HL-60 (cell line): ENCODE results near the gene RYR3.

Experiments
- DNase-seq, 2 experiments: peaks; one replicate each; pipeline ENCODE4 v3.0.0-alpha.2; 2010 to 2020; ENCODE audit warnings: low read depth in 1 of 2, low spot score in 1 of 2
- H3K27ac ChIP-seq: fragments of 250-450 bp; sonication (Bioruptor Pico); replicated peaks from 2 replicates; pipeline ENCODE4 v1.5.1; 2020; ENCODE audit warnings: mild to moderate bottlenecking, moderate library complexity
- H3K27me3 ChIP-seq: fragments of 250-450 bp; sonication (Bioruptor Pico); 2 replicates; pipeline ENCODE4 v1.5.1; 2021; ENCODE audit warnings: mild to moderate bottlenecking, moderate library complexity; ENCODE audit not compliant: insufficient read depth, poor library complexity, severe bottlenecking
- H3K4me3 ChIP-seq: replicated peaks from 2 replicates; pipeline ENCODE4 v1.5.1; 2011; ENCODE audit warnings: mild to moderate bottlenecking, control low read depth, low read length; ENCODE audit not compliant: insufficient read depth
- GABPA ChIP-seq: IDR thresholded peaks from 2 replicates; pipeline ENCODE4 v1.6.1; 2012; ENCODE audit warnings: low read depth
- POLR2AphosphoS5 ChIP-seq: IDR thresholded peaks from 2 replicates; pipeline ENCODE4 v1.6.1; 2012; ENCODE audit warnings: low read depth
- REST ChIP-seq: IDR thresholded peaks from 2 replicates; pipeline ENCODE4 v1.6.1; 2012; ENCODE audit warnings: low read depth; ENCODE audit not compliant: insufficient replicate concordance
- SPI1 ChIP-seq: IDR thresholded peaks from 2 replicates; pipeline ENCODE4 v1.6.1; 2012; ENCODE audit warnings: low read depth, mild to moderate bottlenecking, borderline replicate concordance
- TF ChIP-seq, protein P1 (sequence below): IDR thresholded peaks from one replicate; pipeline ENCODE4 v1.5.1; 2011; ENCODE audit warnings: low read length, control low read depth, inconsistent platforms; ENCODE audit not compliant: insufficient read depth

Gene RYR3

DNA sequence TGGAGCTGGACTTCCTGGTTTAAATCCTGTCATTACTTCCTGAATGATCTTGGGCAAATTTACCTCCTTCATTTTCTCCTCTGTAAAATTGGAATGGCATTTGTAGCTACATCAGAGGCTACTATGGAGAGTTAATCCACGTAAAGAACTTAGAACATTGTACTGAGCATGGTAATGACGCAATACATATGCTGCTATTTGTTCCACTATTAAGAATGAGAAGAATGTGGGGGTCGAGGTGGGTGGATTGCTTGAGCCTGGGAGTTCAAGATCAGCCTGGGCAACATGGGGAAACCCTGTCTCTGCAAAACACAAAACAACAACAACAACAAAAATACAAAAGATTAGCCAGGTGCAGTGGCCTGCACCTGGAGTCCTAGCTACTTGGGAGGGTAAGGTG is 250.6 kb downstream of the RYR3 start:
- TF ChIP-seq GABPA, result no peak
- TF ChIP-seq, protein P1, sequence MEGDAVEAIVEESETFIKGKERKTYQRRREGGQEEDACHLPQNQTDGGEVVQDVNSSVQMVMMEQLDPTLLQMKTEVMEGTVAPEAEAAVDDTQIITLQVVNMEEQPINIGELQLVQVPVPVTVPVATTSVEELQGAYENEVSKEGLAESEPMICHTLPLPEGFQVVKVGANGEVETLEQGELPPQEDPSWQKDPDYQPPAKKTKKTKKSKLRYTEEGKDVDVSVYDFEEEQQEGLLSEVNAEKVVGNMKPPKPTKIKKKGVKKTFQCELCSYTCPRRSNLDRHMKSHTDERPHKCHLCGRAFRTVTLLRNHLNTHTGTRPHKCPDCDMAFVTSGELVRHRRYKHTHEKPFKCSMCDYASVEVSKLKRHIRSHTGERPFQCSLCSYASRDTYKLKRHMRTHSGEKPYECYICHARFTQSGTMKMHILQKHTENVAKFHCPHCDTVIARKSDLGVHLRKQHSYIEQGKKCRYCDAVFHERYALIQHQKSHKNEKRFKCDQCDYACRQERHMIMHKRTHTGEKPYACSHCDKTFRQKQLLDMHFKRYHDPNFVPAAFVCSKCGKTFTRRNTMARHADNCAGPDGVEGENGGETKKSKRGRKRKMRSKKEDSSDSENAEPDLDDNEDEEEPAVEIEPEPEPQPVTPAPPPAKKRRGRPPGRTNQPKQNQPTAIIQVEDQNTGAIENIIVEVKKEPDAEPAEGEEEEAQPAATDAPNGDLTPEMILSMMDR, result no peak
- no peak for TF ChIP-seq SPI1
- TF ChIP-seq REST, result no peak
- TF ChIP-seq POLR2AphosphoS5, result no peak
- no peak for DNase-seq
- Histone ChIP-seq H3K4me3 (no peak overlapping the region), H3K27me3 (no peaks in the 10 kb centered on the region), H3K27ac (no peak overlapping the region)

DNA sequence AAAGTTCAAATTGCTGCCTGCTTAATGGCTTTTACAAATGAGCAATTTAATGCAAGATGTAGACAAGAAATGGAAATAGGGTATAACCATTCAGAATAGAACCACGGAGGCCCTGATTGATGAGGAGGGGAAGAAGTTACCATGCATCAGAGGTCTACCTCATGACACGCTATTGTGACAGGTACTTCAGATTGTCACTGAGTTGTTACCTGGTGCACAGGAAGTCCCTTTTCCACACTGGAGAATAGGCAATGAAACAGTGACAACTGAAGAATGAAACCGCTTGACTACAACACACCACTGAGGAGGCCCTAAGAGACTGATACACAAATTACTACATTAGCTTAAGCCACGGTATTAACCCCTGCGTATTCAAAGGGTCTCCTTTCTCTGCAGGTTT is 251.2 kb downstream of the RYR3 start:
- no peak for TF ChIP-seq POLR2AphosphoS5
- TF ChIP-seq, protein P1, result no peak
- no peak for TF ChIP-seq GABPA
- TF ChIP-seq REST, result no peak
- TF ChIP-seq SPI1, result no peak
- Histone ChIP-seq H3K27me3 (no peaks in the 10 kb centered on the region), H3K4me3 (no peak overlapping the region), H3K27ac (no peak overlapping the region)
- no peak for DNase-seq

DNA sequence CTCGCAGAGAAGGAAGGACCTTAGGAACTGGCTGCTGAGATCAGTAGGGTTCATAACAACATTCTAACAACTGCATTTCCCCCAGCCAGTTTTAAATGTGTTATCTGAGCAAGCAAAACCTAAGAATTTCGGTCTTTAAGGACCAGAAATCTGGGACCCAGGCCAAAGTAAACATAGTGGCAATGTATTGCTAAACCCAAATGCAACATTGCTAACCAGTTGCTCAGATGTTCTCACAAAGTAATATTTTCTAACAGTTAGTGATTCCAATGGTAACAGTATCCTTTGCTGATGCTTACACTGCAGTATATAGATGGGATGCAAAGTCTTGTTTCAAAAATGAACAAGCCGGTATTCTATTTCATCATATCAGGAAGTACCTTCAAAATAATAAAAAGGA is 254.3 kb downstream of the RYR3 start:
- no peak for DNase-seq
- H3K27ac ChIP-seq, result no peak overlapping the region
- H3K4me3 ChIP-seq, result no peak overlapping the region
- H3K27me3 ChIP-seq, result no peaks in the 10 kb centered on the region
- TF ChIP-seq REST (no peak), GABPA (no peak), SPI1 (no peak), POLR2AphosphoS5 (no peak)
- TF ChIP-seq, protein P1, result no peak
